Brain microvascular endothelial cell (primary cell): ENCODE data around the gene PRKCD.
A peak's percentile ranks its signal among the peaks of the same experiment; 100 is the strongest.

Source experiments
- DNase-seq: peaks from one replicate; pipeline ENCODE4 v3.0.0-alpha.2; 2020
- H3K27ac ChIP-seq: fragments of 250-450 bp; sonication (Bioruptor Pico); 2 replicates; pipeline ENCODE4 v1.5.1; 2020; ENCODE audit warnings: mild to moderate bottlenecking, moderate library complexity
- H3K27me3 ChIP-seq: fragments of 250-450 bp; sonication (Bioruptor Pico); replicated peaks from 2 replicates; pipeline ENCODE4 v1.5.1; 2020; ENCODE audit warnings: mild to moderate bottlenecking
- H3K36me3 ChIP-seq: fragments of 250-450 bp; sonication (Bioruptor Pico); replicated peaks from 2 replicates; pipeline ENCODE4 v1.5.1; 2020; ENCODE audit warnings: mild to moderate bottlenecking
- H3K4me3 ChIP-seq: 2 replicates; pipeline ENCODE4 v1.5.1; 2011; ENCODE audit warnings: low read depth, mild to moderate bottlenecking, control low read depth, low read length, moderate library complexity
- in situ Hi-C: cut with HindIII; loops from 2 replicates; pipeline ENCODE4 v1.10.0; 2017; ENCODE audit warnings: low sequenced_read_pairs, low pct_ligation_motif_present
- TF ChIP-seq, protein P1 (sequence below): IDR thresholded peaks from 2 replicates; pipeline ENCODE4 v1.5.1; 2011; ENCODE audit warnings: low read depth, mild to moderate bottlenecking, moderate library complexity, low read length, control low read depth, inconsistent platforms; ENCODE audit errors: missing control alignments

PRKCD gene

DNA sequence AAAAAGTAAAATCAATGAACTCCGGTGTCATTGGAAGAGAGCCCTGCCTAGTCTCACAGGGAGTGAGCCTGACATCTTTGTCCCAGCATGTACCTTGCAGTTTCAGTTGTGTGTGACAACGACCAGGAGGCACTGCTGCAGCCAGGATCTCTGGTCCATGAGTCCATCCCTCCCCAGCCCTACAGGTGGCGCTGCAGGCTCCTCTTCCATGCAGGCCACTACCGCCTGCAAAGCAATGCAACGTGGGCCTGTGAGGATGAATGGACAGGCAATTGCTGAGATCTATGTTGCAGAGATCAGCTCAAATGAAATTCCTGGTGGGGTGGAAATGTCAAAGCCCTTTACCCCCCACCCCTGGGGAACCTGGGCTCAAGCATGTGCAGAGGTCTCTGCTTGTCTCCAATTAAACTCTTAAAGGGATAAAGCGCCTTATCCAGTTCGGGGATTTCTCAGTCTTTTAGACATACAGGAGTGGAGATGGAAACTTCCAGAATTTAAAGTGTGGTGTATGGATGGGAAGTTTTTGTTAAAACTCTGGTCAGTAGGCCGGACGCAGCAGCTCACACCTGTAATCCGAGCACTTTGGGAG, 59.0 kb downstream of the PRKCD start:
- no peak overlapping the region for H3K27ac ChIP-seq
- in situ Hi-C loops, result no loop called here
- no peaks in the 10 kb centered on the region for H3K27me3 ChIP-seq
- TF ChIP-seq, protein P1, sequence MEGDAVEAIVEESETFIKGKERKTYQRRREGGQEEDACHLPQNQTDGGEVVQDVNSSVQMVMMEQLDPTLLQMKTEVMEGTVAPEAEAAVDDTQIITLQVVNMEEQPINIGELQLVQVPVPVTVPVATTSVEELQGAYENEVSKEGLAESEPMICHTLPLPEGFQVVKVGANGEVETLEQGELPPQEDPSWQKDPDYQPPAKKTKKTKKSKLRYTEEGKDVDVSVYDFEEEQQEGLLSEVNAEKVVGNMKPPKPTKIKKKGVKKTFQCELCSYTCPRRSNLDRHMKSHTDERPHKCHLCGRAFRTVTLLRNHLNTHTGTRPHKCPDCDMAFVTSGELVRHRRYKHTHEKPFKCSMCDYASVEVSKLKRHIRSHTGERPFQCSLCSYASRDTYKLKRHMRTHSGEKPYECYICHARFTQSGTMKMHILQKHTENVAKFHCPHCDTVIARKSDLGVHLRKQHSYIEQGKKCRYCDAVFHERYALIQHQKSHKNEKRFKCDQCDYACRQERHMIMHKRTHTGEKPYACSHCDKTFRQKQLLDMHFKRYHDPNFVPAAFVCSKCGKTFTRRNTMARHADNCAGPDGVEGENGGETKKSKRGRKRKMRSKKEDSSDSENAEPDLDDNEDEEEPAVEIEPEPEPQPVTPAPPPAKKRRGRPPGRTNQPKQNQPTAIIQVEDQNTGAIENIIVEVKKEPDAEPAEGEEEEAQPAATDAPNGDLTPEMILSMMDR, result peak; percentile 99
- H3K36me3 ChIP-seq, result peaks cover 24% of the 10 kb centered on the region
- peak; percentile 76 for DNase-seq
- no peak overlapping the region for H3K4me3 ChIP-seq

DNA sequence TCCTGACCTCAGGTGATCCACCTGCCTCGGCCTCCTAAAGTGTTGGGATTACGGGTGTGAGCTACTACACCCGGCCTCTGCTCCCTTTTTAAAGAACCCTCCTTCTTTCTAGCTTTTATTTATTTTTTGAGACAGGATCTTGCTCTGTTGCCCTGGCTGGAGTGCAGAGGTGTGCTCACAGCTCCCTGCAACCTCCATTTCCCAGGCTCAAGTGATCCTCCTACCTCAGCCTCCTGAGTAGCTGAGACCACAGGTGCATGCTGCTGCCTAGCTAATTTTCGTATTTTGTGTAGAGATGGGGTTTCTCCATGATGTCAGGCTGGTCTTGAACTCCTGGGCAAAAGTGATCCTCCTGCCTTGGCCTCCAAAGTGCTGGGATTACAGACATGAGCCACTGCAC, 60.3 kb downstream of the PRKCD start:
- TF ChIP-seq, protein P1, result no peak
- Histone ChIP-seq H3K27ac (no peak overlapping the region), H3K4me3 (no peak overlapping the region), H3K27me3 (no peaks in the 10 kb centered on the region), H3K36me3 (peaks cover 38% of the 10 kb centered on the region)
- DNase-seq, result no peak
- in situ Hi-C loops, result no loop called here

DNA sequence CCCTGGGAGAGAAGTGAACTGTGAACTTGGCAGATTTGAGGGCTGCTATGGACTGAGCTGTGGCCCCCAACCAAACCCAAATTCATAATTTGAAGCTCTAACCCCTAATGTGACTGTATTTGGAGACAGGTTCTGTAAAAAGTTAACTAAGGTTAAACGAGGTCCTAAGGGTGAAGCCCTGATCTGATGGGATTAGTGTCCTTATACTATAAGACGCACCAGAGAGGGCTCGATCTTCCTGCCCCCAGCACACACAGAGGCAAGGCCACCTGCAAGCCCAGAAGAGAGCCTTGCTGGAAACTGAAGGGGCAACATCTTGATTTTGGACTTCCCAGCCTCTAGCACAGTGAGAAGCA, 60.8 kb downstream of the PRKCD start:
- no peak overlapping the region for H3K4me3 ChIP-seq
- H3K27me3 ChIP-seq, result no peaks in the 10 kb centered on the region
- TF ChIP-seq, protein P1, result no peak
- H3K27ac ChIP-seq, result no peak overlapping the region
- peaks cover 42% of the 10 kb centered on the region for H3K36me3 ChIP-seq
- no peak for DNase-seq
- in situ Hi-C loops, result no loop called here

DNA sequence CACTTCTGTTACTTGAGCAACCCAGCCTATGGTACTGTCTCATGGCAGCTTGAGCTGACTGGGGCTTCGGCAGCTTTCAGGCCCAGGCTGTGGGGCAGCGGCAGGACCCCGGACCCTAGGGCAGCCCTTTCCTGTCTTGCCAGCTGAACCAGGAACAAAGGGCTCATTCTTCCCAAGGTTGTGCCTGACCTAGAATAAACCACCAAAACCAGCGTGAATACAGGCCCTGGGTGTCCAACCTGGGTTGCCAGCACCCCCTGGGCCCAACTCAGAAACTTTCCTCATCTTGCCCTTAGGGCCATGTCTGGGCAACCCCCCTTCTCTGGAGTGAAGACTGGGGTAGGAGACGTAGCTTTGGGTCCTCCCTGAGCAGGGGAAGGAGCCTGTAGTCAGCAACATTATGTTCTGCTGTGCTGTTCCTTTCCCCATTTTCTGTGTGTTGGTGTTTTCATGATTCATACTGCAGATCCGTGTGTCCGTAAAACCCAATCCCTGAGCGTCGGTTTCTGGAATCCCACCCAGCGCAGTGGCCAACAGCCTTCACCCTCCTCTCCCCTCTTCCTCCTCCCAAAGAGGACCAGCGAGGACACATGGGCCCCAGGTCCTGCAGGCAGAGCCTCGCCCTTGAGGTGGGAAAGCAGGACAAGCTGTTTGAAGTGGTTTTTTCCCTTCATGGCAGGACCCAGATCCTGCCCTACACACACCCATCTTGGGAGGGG, 61.3 kb downstream of the PRKCD start:
- no peaks in the 10 kb centered on the region for H3K27me3 ChIP-seq
- TF ChIP-seq, protein P1, result no peak
- no peak overlapping the region for H3K27ac ChIP-seq
- no peak overlapping the region for H3K4me3 ChIP-seq
- DNase-seq, result no peak
- in situ Hi-C loops, result no loop called here
- H3K36me3 ChIP-seq, result peaks cover 46% of the 10 kb centered on the region

DNA sequence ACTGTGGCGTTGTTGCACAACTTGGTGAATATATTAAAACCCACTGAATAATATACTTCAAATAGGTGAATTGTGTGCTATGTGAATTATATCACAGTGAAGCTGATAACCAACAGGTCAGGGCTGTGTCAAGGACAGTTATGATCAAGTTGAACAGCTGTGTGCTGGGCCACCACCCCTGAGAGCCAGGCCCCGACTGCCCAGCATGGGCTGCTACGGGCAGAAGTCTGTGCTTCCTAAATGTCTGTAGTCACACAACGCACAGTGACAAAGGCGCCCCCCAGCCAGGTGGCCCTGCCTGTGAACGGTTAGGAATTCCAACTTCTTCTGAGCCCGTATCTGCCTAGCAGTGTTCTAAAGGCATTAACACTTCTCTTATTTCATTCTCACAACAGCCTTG, 62.0 kb downstream of the PRKCD start:
- H3K4me3 ChIP-seq, result no peak overlapping the region
- TF ChIP-seq, protein P1, result no peak
- DNase-seq, result no peak
- H3K27me3 ChIP-seq, result no peaks in the 10 kb centered on the region
- in situ Hi-C loops, result no loop called here
- H3K36me3 ChIP-seq, result peaks cover 53% of the 10 kb centered on the region
- no peak overlapping the region for H3K27ac ChIP-seq
